GM12892 (cell line): ENCODE results near the gene BZW1.

ENCODE experiments used
- POLR2A ChIP-seq: IDR thresholded peaks from 2 replicates; pipeline ENCODE4 v1.6.1; 2011; ENCODE audit warnings: low read depth, low read length, control low read depth
- POLR2AphosphoS5 ChIP-seq: IDR thresholded peaks from 2 replicates; pipeline ENCODE4 v1.6.1; 2011; ENCODE audit warnings: low read depth, low read length, control low read depth

DNA sequence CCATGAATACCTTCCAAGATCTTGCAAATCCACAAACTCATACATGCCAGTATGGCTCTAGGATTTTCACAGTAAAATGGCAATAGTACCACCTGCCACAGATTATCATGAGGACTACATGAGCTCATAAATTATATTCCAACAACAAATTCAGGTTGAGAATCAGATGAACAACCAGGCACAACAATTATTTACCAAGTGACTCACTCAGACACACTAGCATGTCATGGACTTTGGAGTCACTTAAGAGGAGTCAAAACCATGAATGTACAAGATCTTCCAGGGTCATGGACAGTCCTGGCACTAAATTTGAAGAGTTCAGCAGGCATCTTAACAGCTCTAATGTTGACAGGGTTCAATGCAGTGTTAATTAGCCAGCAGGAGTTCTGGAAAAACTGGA lies 34.4 kb upstream of the BZW1 start:
- TF ChIP-seq POLR2A: no peak
- no peak for TF ChIP-seq POLR2AphosphoS5
